NCI-H460 (cell line): Measurements from ENCODE around the gene ST3GAL2. TPM values are rescaled to one million over a fixed set of nuclear protein-coding genes. Genes with fewer than 3 reads are reported as not detected.
A peak's percentile ranks its signal among the peaks of the same experiment; 100 is the strongest.
"Not testable (repeated sequence)": the region's sequence is repeated elsewhere in the genome, so short reads cannot be mapped to it uniquely, and the experiment has no call there.

ENCODE experiments used
- DNase-seq: peaks from one replicate; pipeline ENCODE4 v3.0.0-alpha.2; 2016; ENCODE audit warnings: low read depth; ENCODE audit errors: extremely low read depth
- total RNA-seq: library from RNA; depleted of rRNA; stranded (reverse); fragments of >200 nt; shearing (Covaris generic); gene quantifications from 2 replicates; pipeline ENCODE4 v1.2.3, GENCODE V29; 2014

ST3GAL2 gene
- total RNA-seq, 1 experiment from 2014 or later, result 10.6 TPM

GRCh38 chr16:70468776-70469525, 30.1 kb upstream of the ST3GAL2 start:
- DNase-seq, result no peak

- DNase-seq, result no peak
Measured at GRCh38 chr16:70467608-70468007, 28.7 kb upstream of the ST3GAL2 start.

DNA sequence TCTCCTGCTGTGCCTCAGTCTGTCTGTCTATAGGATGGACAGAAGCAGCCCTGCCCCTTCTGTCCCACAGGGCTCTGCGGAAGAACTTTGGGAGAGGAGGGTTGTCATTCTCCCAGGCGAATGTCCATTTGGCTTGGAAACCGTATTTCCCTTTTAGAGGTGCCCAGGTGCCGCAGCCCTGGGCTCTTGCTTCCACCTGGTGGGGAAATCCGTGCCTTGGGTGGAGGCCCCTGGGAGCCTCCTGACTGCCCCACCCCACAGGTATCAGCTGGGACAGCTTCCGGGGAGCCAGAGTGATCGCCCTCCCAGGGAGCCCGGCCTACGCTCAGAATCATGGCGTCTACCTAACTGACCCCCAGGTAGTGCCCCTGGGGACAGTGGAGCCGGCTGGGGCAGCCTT, 28.2 kb upstream of the ST3GAL2 start:
- DNase-seq, result no peak

DNA sequence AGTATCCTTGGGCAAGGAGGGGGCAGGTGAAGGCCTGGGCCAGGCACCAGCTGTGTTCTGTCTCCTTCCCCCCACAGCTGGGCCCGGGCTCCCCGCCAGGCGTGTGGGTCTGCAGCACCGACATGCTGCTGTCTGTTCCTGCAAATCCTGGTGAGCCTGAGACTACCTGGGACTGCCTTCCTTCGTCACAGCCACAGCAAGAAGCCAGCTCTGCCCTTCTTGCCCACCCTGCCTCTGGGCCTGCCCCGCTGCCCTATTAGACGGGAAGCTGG, 27.8 kb upstream of the ST3GAL2 start:
- no peak for DNase-seq

DNA sequence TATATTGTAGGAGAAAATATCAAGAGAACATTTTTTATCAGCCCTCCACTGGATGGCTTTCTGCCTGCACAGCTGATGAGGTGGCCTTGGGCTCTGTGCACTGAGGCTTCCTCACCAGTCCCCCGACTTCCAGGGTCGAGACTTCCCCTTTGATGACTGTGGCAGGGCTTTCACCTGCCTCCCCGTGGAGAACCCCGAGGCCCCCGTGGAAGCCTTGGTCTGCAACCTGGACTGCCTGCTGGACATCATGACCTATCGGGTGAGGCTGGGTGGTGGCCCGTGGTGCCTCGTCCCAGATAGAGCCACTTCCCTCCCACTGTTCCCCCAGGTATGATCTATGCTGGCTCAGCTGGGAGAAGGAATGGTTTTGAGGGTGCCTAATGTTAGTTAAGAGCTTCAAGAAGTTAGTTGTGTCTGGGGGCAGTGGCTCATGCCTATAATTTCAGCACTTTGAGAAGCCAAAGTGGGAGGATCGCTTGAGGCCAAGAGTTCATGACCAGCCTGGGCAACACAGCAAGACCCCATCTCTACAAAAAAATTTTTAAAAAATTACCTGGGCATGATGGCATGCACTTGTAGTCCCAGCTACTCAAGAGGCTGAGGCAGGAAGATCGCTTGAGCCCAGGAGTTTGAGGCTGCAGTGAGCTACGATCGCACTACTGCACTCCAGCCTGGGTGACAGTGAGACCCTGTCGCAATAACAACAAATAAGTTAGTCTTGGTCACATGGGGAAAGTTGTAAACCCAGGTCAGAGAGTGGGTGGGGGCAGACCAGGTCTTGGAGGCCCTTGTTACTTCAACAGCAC, 27.3 kb upstream of the ST3GAL2 start:
- DNase-seq, result no peak

GRCh38 chr16:70463235-70463634, 24.3 kb upstream of the ST3GAL2 start:
- no peak for DNase-seq

- no peak for DNase-seq
Measured at GRCh38 chr16:70460737-70461261, 21.9 kb upstream of the ST3GAL2 start.

- DNase-seq, result no peak
Measured at GRCh38 chr16:70457446-70458166, 18.7 kb upstream of the ST3GAL2 start.

GRCh38 chr16:70455910-70456309, 17.0 kb upstream of the ST3GAL2 start:
- no peak for DNase-seq

GRCh38 chr16:70454222-70455034, 15.5 kb upstream of the ST3GAL2 start, which contains the start of gene FCSK:
Gene FCSK, plus strand, starts transcription at chr16:70454595. Its CDS starts 8,596 bp downstream, at chr16:70463191.
- peak; percentile 41 for DNase-seq

- DNase-seq, result peak; percentile 26
Measured at GRCh38 chr16:70453892-70454221, 15.0 kb upstream of the ST3GAL2 start.

DNA sequence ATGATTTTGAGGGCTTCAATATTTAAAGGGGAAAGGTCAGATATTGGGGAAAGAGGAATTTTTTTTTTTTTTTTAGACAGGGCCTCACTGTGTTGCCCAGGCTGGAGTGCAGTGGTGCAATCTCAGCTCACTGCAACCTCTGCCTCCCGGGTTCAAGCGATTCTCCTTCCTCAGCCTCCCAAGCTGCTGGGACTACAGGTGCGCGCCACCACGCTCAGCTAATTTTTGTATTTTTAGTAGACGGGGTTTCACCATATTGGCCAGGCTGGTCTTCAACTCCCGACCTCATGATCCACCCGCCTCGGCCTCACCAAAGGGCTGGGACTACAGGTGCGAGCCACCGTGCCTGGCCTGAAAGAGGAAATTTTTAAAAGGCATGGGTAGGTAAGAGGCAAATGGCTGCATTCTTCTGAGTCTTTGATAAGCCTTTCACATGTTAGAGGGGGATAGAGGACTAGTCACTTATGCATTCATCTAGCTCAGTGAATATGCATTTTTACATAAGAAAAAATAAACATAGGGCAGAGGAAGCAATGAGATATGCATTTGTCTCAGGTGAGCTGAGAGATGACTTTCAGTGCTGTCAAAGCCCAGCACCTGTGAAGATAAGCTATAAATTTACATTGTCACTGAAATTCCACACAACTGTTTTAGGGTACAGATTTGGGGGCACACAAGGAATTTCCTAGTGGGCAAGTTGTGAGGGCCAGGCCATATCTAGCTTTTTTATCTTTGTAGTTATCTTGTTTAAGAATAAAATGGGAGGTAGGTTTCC, 14.4 kb upstream of the ST3GAL2 start:
- no peak for DNase-seq

- DNase-seq, result not testable (repeated sequence)
Measured at GRCh38 chr16:70451004-70451340, 12.1 kb upstream of the ST3GAL2 start.

DNA sequence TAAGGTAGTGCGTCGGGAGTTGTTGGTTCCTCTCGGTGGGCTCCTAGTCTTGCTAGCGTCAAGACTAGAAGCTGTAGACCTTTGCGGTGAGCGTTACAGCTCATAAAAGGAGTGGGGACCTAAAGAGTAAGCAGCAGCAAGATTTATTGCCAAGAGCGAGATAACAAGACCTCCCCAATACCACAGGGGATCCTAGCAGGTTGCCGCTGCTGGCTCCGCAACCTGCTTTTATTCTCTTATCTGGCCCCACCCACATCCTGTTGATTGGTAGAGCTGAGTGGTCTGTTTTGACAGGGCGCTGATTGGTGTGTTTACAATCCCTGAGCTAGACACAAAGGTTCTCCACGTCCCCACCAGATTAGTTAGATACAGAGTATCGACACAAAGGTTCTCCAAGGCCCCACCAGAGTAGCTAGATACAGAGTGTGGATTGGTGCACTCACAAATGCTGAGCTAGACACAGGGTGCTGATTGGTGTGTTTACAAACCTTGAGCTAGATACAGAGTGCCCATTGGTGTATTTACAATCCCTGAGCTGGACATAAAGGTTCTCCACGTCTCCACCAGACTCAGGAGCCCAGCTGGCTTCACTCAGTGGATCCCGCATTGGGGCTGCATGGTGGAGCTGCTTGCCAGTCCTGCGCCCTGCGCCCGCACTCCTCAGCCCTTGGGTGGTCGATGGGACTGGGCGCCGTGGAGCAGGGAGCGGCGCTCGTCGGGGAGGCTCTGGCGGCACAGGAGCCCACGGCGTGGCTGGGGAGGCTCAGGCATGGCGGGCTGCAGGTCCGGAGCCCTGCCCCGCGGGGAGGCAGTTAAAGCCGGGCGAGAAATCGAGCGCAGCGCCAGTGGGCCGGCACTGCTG, 11.5 kb upstream of the ST3GAL2 start:
- DNase-seq, result not testable (repeated sequence)

DNA sequence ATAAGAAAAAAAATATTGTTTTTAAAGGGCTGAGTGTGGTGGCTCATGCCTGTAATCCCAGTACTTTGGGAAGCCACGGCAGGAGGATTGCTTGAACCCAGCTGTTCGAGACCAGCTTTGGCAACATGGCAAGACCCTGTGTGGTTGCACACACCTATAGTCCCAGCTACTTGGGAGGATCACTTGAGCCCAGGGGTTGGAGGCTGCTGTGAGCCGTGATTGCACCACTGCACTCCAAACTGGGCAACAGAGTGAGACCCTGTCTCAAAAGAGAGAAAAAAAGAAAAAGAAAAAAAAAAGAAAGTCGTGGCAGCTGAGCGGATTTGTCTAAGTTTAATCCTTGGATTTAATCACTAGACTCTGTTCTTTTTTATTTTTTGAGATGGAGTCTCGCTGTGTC, 9.2 kb upstream of the ST3GAL2 start:
- DNase-seq, result no peak

DNA sequence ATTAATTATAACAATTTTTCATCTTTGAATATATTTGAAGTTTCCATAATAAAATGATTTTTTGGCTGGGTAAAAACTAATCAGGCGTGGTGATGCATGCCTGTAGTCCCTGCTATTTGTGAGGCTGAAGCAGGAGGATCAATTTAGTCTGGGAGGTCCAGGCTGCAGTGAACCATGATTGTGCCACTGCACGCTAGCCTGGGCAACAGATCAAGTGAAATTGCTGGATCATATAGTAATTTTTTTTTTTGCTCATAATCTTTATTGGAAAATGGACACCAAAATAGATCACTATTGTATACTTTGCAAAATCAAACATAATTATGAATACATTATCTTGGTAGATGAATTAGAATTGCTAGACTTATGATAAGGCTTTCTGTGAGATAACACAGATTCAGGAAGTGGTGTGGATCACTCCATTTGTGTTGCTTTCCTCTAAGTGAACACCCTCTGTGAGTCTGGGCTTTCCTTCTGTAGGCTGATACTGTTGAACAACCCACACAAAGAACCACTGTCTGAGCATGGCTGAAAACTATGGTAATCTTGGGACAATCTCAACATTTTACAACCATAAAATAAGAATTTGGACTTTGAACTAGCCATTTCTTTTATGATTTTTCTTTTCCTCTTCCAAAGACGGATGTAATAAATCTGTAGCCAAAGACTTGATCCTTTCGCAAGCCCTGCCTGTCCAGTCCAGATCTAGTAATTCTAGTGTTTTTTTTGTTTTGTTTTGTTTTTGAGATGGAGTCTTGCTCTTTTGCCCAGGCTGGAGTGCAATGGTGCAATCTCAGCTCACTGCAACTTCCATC, 5.6 kb upstream of the ST3GAL2 start:
- no peak for DNase-seq

- DNase-seq, result no peak
Measured at GRCh38 chr16:70442344-70442743, 3.4 kb upstream of the ST3GAL2 start.

GRCh38 chr16:70441406-70441990, 2.6 kb upstream of the ST3GAL2 start:
- DNase-seq, result no peak
